ENCODE data around the gene IL17RB.

IL17RB gene

DNA sequence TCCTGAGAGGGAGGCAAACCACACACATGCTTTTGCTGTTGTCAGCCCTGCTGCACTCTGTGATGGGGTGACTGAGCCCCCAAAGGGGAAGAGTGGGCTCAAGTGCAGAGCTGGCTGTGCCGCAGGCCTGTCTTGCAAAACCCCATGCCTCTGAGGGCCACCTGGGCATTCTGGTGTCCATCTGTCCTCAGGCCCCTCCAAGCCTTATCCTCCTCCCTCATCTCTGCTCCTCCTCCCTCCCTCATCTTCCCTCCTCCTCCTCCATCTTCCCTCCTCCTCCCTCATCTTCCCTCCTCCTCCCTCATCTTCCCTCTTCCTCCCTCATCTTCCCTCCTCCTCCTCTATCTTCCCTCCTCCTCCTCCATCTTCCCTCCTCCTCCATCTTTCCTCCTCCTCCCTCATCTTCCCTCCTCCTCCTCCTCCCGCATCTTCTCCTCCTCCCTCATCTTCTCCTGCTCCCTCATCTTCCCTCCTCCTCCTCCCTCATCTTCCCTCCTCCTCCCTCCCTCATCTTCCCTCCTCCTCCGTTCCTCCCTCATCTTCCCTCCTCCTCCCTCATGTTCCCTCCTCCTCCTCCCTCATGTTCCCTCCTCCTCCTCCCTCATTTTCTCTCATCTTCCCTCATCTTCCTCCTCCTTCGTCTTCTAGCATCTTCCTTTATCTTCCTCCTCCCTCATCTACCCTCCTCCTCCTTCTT, 40.8 kb upstream of the IL17RB start:
- H3K4me3 ChIP-seq (ENCODE audit: low read depth in 1 of 2, low read length in 2 of 2), result no peak overlapping the region

DNA sequence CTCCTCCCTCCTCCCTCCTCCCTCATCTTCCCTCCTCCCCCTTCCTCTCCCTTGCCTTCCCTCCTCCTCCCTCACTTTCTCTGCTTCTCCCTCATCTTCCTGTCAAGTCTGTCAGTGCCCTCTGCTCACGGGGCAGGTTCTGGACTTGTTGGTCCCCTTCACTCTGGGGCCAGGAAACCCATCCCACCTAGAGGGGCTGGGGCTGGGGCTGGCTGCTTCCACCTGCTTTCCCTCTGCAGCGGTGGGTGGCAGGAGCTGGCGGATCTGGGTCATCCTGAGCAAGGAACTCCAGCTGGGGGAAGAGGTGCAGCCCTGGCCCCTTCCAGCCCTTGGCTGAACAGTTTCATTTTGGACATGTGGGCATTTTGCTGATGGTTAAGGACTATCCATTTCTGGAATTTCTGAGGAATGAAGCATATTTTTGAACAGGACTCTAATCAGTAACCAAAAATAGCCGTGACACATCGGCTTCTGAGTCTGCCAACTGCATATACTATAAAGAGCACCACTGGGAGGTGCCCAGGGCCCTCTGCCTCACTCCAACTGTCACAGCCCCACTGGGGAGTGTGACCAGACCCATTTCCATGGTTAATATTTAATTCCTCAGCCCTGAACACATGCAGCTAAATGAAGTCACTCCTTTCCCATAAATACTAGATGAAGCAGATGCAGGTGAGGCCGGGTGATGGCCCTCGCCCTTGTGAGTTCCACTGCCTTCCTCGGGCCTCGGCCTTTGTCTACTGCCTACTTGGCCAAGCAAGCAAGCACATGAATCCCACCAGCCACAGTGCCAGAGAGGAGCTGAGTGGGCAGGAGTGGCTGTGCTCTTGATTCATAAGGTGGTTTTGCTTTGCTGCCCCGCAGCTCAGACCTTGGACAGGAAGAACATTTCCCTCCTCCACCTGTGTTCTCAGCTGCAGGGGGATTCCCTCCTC, 39.9 kb upstream of the IL17RB start:
- H3K4me1 ChIP-seq (ENCODE audit: insufficient read depth, low read length), result no peaks in the 10 kb centered on the region
- no peaks in the 10 kb centered on the region for H3K36me3 ChIP-seq (ENCODE audit: insufficient read depth, low read length)
- H3K27me3 ChIP-seq (ENCODE audit: control insufficient read depth in 1 of 2, insufficient read depth in 2 of 2, low read length in 2 of 2), result no peaks in the 10 kb centered on the region
- no peak overlapping the region for H3K4me3 ChIP-seq (ENCODE audit: low read depth in 1 of 2, low read length in 2 of 2)
- no peak overlapping the region for H3K9ac ChIP-seq (ENCODE audit: low read length)
- H3K27ac ChIP-seq (ENCODE audit: low read depth, low read length), result no peak overlapping the region
- H3K9me3 ChIP-seq (ENCODE audit: low read length), result no peaks in the 10 kb centered on the region

More for the DNA sequence above, 40.8 kb upstream of the IL17RB start:
- Histone ChIP-seq H3K4me1 (ENCODE audit: insufficient read depth, low read length) (no peaks in the 10 kb centered on the region), H3K9me3 (ENCODE audit: low read length) (no peaks in the 10 kb centered on the region), H3K9ac (ENCODE audit: low read length) (no peak overlapping the region), H3K27ac (ENCODE audit: low read depth, low read length) (no peak overlapping the region), H3K27me3 (ENCODE audit: control insufficient read depth in 1 of 2, insufficient read depth in 2 of 2, low read length in 2 of 2) (no peaks in the 10 kb centered on the region), H3K36me3 (ENCODE audit: insufficient read depth, low read length) (no peaks in the 10 kb centered on the region)

DNA sequence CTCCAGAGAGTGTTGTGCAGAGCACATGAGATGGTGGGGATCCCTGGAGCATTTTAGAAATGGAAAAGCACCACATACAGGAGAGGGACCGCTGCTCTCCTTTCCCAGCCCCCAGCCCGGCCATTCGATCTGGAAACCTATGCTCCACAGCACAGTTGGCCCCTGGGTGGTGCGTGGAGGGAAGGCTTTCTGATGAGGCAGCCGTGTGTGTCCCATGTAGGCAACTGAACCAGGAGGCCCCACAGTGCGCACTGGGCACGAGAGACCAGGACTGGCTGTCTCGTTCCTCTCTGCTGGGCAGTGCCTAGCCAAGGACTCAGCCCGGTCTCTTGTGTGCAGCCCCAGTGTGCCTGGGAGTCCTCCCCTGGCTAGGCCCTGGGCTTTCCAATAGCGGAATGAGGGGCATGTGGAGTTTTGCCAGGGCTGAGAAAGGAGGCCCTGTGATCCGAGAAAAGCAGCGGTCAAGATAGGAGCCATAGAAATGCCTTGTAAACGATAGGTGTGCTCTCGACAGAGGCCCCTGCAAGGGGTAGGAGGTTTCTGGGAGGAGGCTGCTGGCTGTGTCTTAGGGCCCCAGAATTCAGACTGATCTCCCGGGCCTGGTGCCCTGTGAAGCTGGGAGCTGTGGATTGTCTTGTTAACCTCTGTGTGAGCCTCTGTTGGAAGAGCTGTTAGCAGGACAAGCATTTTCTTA, 39.1 kb upstream of the IL17RB start:
- H3K4me3 ChIP-seq (ENCODE audit: low read depth in 1 of 2, low read length in 2 of 2), result no peak overlapping the region
- no peak overlapping the region for H3K9ac ChIP-seq (ENCODE audit: low read length)
- H3K36me3 ChIP-seq (ENCODE audit: insufficient read depth, low read length), result no peaks in the 10 kb centered on the region
- H3K9me3 ChIP-seq (ENCODE audit: low read length), result no peaks in the 10 kb centered on the region
- no peaks in the 10 kb centered on the region for H3K4me1 ChIP-seq (ENCODE audit: insufficient read depth, low read length)
- H3K27me3 ChIP-seq (ENCODE audit: control insufficient read depth in 1 of 2, insufficient read depth in 2 of 2, low read length in 2 of 2), result no peaks in the 10 kb centered on the region
- no peak overlapping the region for H3K27ac ChIP-seq (ENCODE audit: low read depth, low read length)

DNA sequence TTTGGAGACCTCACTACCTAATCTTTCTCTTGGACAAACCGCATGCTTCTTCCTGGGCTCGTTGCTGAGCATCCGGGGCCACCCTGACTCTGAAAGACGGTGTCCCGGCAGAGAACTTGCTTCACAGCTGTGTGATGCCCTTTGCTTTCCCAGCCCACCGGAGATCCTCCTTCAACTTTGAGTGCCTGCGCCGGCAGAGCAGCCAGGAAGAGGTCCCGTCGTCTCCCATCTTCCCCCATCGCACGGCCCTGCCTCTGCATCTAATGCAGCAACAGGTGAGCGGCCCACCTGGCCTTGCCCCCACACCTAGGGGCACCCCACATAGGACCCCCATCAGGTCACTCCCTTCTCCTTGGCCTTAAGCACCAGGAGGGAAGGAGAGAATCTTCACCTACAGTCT, 37.9 kb upstream of the IL17RB start:
- H3K9ac ChIP-seq (ENCODE audit: low read length), result no peak overlapping the region
- H3K9me3 ChIP-seq (ENCODE audit: low read length), result no peaks in the 10 kb centered on the region
- no peak overlapping the region for H3K27ac ChIP-seq (ENCODE audit: low read depth, low read length)
- H3K36me3 ChIP-seq (ENCODE audit: insufficient read depth, low read length), result no peaks in the 10 kb centered on the region
- no peaks in the 10 kb centered on the region for H3K4me1 ChIP-seq (ENCODE audit: insufficient read depth, low read length)
- no peaks in the 10 kb centered on the region for H3K27me3 ChIP-seq (ENCODE audit: control insufficient read depth in 1 of 2, insufficient read depth in 2 of 2, low read length in 2 of 2)
- no peak overlapping the region for H3K4me3 ChIP-seq (ENCODE audit: low read depth in 1 of 2, low read length in 2 of 2)

DNA sequence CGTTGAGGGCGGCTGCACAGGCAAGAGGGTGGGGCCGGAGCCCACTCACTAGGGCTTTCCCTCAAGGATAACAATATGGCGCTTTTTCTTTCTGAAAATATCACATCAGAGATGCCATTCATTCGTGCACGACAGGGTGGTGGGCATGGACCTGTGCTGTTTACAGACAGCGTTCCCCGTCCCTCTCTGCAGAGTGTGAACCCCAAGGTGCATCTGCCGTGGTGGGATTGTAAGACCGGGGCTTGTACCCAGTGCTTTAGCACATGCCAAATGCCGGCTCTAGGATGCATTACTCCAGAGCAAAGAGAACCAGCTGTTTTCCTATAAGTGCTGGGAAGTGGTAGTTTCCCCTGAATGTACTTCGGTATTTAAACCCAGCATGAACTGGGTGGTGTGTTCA, 37.1 kb upstream of the IL17RB start:
- Histone ChIP-seq H3K9ac (ENCODE audit: low read length) (no peak overlapping the region), H3K4me1 (ENCODE audit: insufficient read depth, low read length) (no peaks in the 10 kb centered on the region), H3K27ac (ENCODE audit: low read depth, low read length) (no peak overlapping the region), H3K4me3 (ENCODE audit: low read depth in 1 of 2, low read length in 2 of 2) (no peak overlapping the region), H3K27me3 (ENCODE audit: control insufficient read depth in 1 of 2, insufficient read depth in 2 of 2, low read length in 2 of 2) (no peaks in the 10 kb centered on the region), H3K36me3 (ENCODE audit: insufficient read depth, low read length) (no peaks in the 10 kb centered on the region), H3K9me3 (ENCODE audit: low read length) (no peaks in the 10 kb centered on the region)

DNA sequence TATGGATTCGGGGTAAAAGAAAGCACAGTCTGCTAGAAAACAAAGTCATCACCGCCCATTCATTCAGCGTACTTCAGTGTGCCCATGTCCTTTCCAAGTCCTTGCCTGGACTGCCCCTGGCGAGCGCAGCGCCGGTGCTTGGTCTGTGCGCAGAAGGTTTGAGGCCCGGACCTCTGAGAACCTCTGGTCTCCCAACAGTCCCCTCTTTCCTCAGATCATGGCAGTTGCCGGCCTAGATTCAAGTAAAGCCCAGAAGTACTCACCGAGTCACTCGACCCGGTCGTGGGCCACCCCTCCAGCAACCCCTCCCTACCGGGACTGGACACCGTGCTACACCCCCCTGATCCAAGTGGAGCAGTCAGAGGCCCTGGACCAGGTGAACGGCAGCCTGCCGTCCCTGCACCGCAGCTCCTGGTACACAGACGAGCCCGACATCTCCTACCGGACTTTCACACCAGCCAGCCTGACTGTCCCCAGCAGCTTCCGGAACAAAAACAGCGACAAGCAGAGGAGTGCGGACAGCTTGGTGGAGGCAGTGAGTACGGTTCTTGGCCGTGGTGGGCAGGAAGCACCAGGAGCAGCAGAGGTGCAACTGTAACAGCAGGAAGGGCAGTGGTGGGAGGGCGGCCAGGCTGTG, 36.5 kb upstream of the IL17RB start:
- Histone ChIP-seq H3K9ac (ENCODE audit: low read length) (no peak overlapping the region), H3K27ac (ENCODE audit: low read depth, low read length) (no peak overlapping the region), H3K9me3 (ENCODE audit: low read length) (no peaks in the 10 kb centered on the region), H3K27me3 (ENCODE audit: control insufficient read depth in 1 of 2, insufficient read depth in 2 of 2, low read length in 2 of 2) (no peaks in the 10 kb centered on the region), H3K4me1 (ENCODE audit: insufficient read depth, low read length) (no peaks in the 10 kb centered on the region), H3K36me3 (ENCODE audit: insufficient read depth, low read length) (no peaks in the 10 kb centered on the region), H3K4me3 (ENCODE audit: low read depth in 1 of 2, low read length in 2 of 2) (no peak overlapping the region)

DNA sequence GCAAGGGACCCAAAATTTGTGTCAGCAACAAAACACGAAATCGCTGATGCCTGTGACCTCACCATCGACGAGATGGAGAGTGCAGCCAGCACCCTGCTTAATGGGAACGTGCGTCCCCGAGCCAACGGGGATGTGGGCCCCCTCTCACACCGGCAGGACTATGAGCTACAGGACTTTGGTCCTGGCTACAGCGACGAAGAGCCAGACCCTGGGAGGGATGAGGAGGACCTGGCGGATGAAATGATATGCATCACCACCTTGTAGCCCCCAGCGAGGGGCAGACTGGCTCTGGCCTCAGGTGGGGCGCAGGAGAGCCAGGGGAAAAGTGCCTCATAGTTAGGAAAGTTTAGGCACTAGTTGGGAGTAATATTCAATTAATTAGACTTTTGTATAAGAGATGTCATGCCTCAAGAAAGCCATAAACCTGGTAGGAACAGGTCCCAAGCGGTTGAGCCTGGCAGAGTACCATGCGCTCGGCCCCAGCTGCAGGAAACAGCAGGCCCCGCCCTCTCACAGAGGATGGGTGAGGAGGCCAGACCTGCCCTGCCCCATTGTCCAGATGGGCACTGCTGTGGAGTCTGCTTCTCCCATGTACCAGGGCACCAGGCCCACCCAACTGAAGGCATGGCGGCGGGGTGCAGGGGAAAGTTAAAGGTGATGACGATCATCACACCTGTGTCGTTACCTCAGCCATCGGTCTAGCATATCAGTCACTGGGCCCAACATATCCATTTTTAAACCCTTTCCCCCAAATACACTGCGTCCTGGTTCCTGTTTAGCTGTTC, 35.0 kb upstream of the IL17RB start:
- Histone ChIP-seq H3K36me3 (ENCODE audit: insufficient read depth, low read length) (no peaks in the 10 kb centered on the region), H3K4me1 (ENCODE audit: insufficient read depth, low read length) (no peaks in the 10 kb centered on the region), H3K9ac (ENCODE audit: low read length) (no peak overlapping the region)

DNA sequence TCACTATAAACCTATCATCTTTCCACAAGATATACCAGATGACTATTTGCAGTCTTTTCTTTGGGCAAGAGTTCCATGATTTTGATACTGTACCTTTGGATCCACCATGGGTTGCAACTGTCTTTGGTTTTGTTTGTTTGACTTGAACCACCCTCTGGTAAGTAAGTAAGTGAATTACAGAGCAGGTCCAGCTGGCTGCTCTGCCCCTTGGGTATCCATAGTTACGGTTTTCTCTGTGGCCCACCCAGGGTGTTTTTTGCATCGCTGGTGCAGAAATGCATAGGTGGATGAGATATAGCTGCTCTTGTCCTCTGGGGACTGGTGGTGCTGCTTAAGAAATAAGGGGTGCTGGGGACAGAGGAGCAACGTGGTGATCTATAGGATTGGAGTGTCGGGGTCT, 33.9 kb upstream of the IL17RB start:
- no peaks in the 10 kb centered on the region for H3K36me3 ChIP-seq (ENCODE audit: insufficient read depth, low read length)
- H3K9ac ChIP-seq (ENCODE audit: low read length), result no peak overlapping the region
- H3K27ac ChIP-seq (ENCODE audit: low read depth, low read length), result no peak overlapping the region
- no peaks in the 10 kb centered on the region for H3K9me3 ChIP-seq (ENCODE audit: low read length)
- H3K4me3 ChIP-seq (ENCODE audit: low read depth in 1 of 2, low read length in 2 of 2), result no peak overlapping the region
- no peaks in the 10 kb centered on the region for H3K27me3 ChIP-seq (ENCODE audit: control insufficient read depth in 1 of 2, insufficient read depth in 2 of 2, low read length in 2 of 2)
- no peaks in the 10 kb centered on the region for H3K4me1 ChIP-seq (ENCODE audit: insufficient read depth, low read length)

More for the DNA sequence above, 35.0 kb upstream of the IL17RB start:
- Histone ChIP-seq H3K27me3 (ENCODE audit: control insufficient read depth in 1 of 2, insufficient read depth in 2 of 2, low read length in 2 of 2) (no peaks in the 10 kb centered on the region), H3K27ac (ENCODE audit: low read depth, low read length) (no peak overlapping the region), H3K4me3 (ENCODE audit: low read depth in 1 of 2, low read length in 2 of 2) (no peak overlapping the region), H3K9me3 (ENCODE audit: low read length) (no peaks in the 10 kb centered on the region)

DNA sequence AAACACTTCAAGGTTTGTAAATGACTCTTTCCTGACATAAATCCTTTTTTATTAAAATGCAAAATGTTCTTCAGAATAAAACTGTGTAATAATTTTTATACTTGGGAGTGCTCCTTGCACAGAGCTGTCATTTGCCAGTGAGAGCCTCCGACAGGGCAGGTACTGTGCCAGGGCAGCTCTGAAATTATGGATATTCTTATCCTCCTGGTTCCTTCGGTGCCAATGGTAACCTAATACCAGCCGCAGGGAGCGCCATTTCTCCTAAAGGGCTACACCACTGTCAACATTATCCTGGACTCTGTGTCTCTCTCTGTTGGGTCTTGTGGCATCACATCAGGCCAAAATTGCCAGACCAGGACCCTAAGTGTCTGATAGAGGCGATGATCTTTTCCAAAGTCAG, 33.1 kb upstream of the IL17RB start:
- Histone ChIP-seq H3K36me3 (ENCODE audit: insufficient read depth, low read length) (no peaks in the 10 kb centered on the region), H3K9me3 (ENCODE audit: low read length) (no peaks in the 10 kb centered on the region), H3K4me1 (ENCODE audit: insufficient read depth, low read length) (no peaks in the 10 kb centered on the region), H3K9ac (ENCODE audit: low read length) (no peak overlapping the region), H3K4me3 (ENCODE audit: low read depth in 1 of 2, low read length in 2 of 2) (no peak overlapping the region), H3K27ac (ENCODE audit: low read depth, low read length) (no peak overlapping the region), H3K27me3 (ENCODE audit: control insufficient read depth in 1 of 2, insufficient read depth in 2 of 2, low read length in 2 of 2) (no peaks in the 10 kb centered on the region)

DNA sequence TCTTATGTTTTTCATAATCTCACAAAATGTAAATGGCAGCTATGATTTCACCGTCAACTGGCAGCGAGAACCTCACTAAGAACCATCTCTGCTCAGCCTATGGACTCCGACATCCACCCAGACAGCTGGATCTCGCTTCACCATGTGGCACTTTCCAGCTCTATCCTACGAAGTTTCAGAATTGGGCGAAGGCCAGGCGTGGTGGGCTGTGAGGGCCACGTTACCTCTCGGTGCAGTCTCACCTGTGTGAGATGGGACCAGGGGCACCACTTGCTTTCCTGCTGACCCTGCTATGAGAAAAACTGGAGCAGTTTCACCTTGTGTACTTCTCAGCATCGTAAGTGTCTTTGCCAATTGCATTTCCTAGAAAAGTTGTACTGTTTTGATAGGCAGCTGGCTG, 32.5 kb upstream of the IL17RB start:
- Histone ChIP-seq H3K9me3 (ENCODE audit: low read length) (no peaks in the 10 kb centered on the region), H3K4me1 (ENCODE audit: insufficient read depth, low read length) (no peaks in the 10 kb centered on the region), H3K4me3 (ENCODE audit: low read depth in 1 of 2, low read length in 2 of 2) (no peak overlapping the region), H3K27me3 (ENCODE audit: control insufficient read depth in 1 of 2, insufficient read depth in 2 of 2, low read length in 2 of 2) (no peaks in the 10 kb centered on the region), H3K27ac (ENCODE audit: low read depth, low read length) (no peak overlapping the region), H3K9ac (ENCODE audit: low read length) (no peak overlapping the region), H3K36me3 (ENCODE audit: insufficient read depth, low read length) (no peaks in the 10 kb centered on the region)

Measured in muscle layer of colon (tissue), 2 donors.